ENCODE measurements around the gene LRRC27.

DNA sequence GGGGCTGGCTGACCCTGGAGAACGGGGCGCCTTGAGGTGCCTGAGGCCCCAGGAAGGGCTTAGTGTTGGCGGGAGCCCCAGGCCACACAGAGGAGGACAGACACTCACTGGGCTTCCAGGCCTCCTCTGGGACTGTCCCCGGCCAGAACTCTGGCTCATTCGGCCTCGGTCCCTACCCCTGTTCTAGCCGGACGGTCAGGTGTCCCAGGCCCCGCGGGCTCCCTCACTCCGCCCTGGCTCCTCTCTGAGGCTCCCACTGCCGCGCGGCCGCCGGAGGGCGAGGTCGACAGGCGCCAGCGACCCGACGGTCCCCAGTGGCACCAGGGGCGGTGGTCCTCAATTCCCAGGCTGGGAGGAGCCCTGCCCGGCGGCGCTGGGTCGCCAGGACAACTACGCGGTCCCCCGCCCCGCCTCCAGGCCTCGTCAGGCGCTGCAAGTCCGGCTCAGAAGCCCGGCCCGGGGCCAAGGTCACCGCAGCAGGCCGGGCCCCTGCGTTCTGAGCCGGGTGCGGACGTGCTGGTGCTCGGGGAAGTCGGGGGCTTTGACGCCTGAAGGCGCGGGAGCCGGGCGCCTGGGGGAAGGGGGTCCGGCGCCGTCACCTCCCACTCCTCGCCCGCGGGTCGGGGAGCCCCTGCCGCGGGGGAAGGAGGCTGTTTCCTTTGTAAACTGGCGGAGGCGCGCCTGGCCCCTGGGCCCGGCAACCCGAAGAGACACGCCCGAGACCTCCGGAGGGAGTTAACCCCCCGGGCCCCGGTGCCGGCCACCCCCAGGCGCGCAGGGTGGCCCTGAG, 63.9 kb downstream of the LRRC27 start:
- TF ChIP-seq ZFP3 (CRISPR knock-in tag; IDR thresholded peaks at IDR 0.05) (no peak), RARB (CRISPR knock-in tag; IDR thresholded peaks at IDR 0.05) (no peak)
- TF ChIP-seq, protein P1, sequence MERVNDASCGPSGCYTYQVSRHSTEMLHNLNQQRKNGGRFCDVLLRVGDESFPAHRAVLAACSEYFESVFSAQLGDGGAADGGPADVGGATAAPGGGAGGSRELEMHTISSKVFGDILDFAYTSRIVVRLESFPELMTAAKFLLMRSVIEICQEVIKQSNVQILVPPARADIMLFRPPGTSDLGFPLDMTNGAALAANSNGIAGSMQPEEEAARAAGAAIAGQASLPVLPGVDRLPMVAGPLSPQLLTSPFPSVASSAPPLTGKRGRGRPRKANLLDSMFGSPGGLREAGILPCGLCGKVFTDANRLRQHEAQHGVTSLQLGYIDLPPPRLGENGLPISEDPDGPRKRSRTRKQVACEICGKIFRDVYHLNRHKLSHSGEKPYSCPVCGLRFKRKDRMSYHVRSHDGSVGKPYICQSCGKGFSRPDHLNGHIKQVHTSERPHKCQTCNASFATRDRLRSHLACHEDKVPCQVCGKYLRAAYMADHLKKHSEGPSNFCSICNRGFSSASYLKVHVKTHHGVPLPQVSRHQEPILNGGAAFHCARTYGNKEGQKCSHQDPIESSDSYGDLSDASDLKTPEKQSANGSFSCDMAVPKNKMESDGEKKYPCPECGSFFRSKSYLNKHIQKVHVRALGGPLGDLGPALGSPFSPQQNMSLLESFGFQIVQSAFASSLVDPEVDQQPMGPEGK (CRISPR knock-in tag; IDR thresholded peaks at IDR 0.05; ENCODE audit: borderline replicate concordance), result no peak
- TF ChIP-seq, protein P2, sequence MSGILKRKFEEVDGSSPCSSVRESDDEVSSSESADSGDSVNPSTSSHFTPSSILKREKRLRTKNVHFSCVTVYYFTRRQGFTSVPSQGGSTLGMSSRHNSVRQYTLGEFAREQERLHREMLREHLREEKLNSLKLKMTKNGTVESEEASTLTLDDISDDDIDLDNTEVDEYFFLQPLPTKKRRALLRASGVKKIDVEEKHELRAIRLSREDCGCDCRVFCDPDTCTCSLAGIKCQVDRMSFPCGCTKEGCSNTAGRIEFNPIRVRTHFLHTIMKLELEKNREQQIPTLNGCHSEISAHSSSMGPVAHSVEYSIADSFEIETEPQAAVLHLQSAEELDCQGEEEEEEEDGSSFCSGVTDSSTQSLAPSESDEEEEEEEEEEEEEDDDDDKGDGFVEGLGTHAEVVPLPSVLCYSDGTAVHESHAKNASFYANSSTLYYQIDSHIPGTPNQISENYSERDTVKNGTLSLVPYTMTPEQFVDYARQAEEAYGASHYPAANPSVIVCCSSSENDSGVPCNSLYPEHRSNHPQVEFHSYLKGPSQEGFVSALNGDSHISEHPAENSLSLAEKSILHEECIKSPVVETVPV (CRISPR knock-in tag; IDR thresholded peaks at IDR 0.05), result no peak
